Measurements from ENCODE around the gene C1orf50.

The C1orf50 gene

GRCh38 chr1:42765269-42765668 lies 1.8 kb upstream of the C1orf50 start:
- Histone ChIP-seq H3K4me3 (peak overlapping the region; percentile 87 to 99 (median 96)), H3K4me1 (peaks cover 47 to 57% (median 51%) of the 10 kb centered on the region in 10 experiments), H3K27me3 (no peaks in the 10 kb centered on the region), H3K9me3 (replicated peaks in 1 of 11) (no peaks in the 10 kb centered on the region), H3K27ac (peak overlapping the region in 6 of 11 experiments; percentile 81 to 91 (median 86); a peak in 6 of 22 replicates), H4K20me1 (peaks cover 7 to 46% (median 31%) of the 10 kb centered on the region in 11 experiments; a peak in 19 of 22 replicates), H3K36me3 (peaks cover 17 to 51% (median 40%) of the 10 kb centered on the region in 11 experiments; a peak in 21 of 22 replicates), H3K4me2 (peak overlapping the region; percentile 85 to 95 (median 93)), H3K9ac (peak overlapping the region; percentile 90 to 96 (median 93))
- TF ChIP-seq Cebpa-rat (IDR thresholded peaks at IDR 0.05) = no peak

GRCh38 chr1:42765832-42766740 lies 963 bp upstream of the C1orf50 start:
- Histone ChIP-seq H3K4me1 (peaks cover 47 to 54% (median 52%) of the 10 kb centered on the region in 10 experiments), H3K9ac (peak overlapping the region; percentile 90 to 96 (median 93)), H3K4me3 (peak overlapping the region; percentile 87 to 99 (median 96)), H3K27ac (peak overlapping the region; percentile 72 to 91 (median 85)), H3K4me2 (peak overlapping the region; percentile 85 to 95 (median 93)), H3K9me3 (replicated peaks in 1 of 11) (no peaks in the 10 kb centered on the region), H4K20me1 (peaks cover 7 to 51% (median 31%) of the 10 kb centered on the region in 11 experiments; a peak in 19 of 22 replicates), H3K27me3 (no peaks in the 10 kb centered on the region), H3K36me3 (peaks cover 14 to 51% (median 37%) of the 10 kb centered on the region in 11 experiments; a peak in 21 of 22 replicates)
- TF ChIP-seq Cebpa-rat (IDR thresholded peaks at IDR 0.05) = no peak

- Histone ChIP-seq H3K27me3 (no peaks in the 10 kb centered on the region), H4K20me1 (peaks cover 7 to 58% (median 27%) of the 10 kb centered on the region in 11 experiments; a peak in 19 of 22 replicates), H3K9me3 (replicated peaks in 1 of 11) (no peaks in the 10 kb centered on the region), H3K36me3 (peaks cover 3 to 49% (median 30%) of the 10 kb centered on the region in 11 experiments; a peak in 19 of 22 replicates), H3K9ac (peak overlapping the region; percentile 90 to 96 (median 93)), H3K4me3 (peak overlapping the region; percentile 87 to 99 (median 96)), H3K4me2 (peak overlapping the region; percentile 80 to 93 (median 90)), H3K4me1 (peaks cover 42 to 52% (median 47%) of the 10 kb centered on the region in 10 experiments), H3K27ac (peak overlapping the region; percentile 81 to 91 (median 87))
- TF ChIP-seq Cebpa-rat (IDR thresholded peaks at IDR 0.05) = no peak
Measured at GRCh38 chr1:42767510-42768000, 506 bp downstream of the C1orf50 start.

- H4K20me1 ChIP-seq = peaks cover 8 to 59% (median 25%) of the 10 kb centered on the region in 11 experiments; a peak in 19 of 22 replicates
- no peaks in the 10 kb centered on the region for H3K27me3 ChIP-seq
- H3K4me1 ChIP-seq = peaks cover 36 to 46% (median 42%) of the 10 kb centered on the region in 10 experiments
- peak overlapping the region; percentile 87 to 99 (median 96) for H3K4me3 ChIP-seq
- TF ChIP-seq Cebpa-rat (IDR thresholded peaks at IDR 0.05) = no peak
- H3K36me3 ChIP-seq = peaks cover 4 to 48% (median 32%) of the 10 kb centered on the region in 11 experiments; a peak in 20 of 22 replicates
- H3K4me2 ChIP-seq = peak overlapping the region; percentile 80 to 93 (median 90)
- peak overlapping the region in 7 of 11 experiments; percentile 81 to 90 (median 87); a peak in 9 of 22 replicates for H3K27ac ChIP-seq
- H3K9ac ChIP-seq = peak overlapping the region; percentile 90 to 96 (median 93)
- no peaks in the 10 kb centered on the region for H3K9me3 ChIP-seq (replicated peaks in 1 of 11)
Measured at GRCh38 chr1:42768172-42768571, 1.1 kb downstream of the C1orf50 start.

GRCh38 chr1:42769811-42770210 lies 2.8 kb downstream of the C1orf50 start:
- Histone ChIP-seq H3K9me3 (replicated peaks in 1 of 11) (no peaks in the 10 kb centered on the region), H3K27me3 (no peaks in the 10 kb centered on the region), H4K20me1 (peaks cover 7 to 59% (median 15%) of the 10 kb centered on the region in 11 experiments; a peak in 19 of 22 replicates), H3K4me3 (no peak overlapping the region), H3K27ac (no peak overlapping the region), H3K4me2 (peak overlapping the region in 5 of 11 experiments; percentile 11 to 93 (median 90); a peak in 5 of 22 replicates), H3K36me3 (peaks cover 19 to 58% (median 47%) of the 10 kb centered on the region in 11 experiments), H3K4me1 (peaks cover 19 to 32% (median 28%) of the 10 kb centered on the region in 10 experiments), H3K9ac (no peak overlapping the region)
- TF ChIP-seq Cebpa-rat (IDR thresholded peaks at IDR 0.05) = no peak

- peaks cover 1 to 16% (median 13%) of the 10 kb centered on the region in 10 experiments for H3K4me1 ChIP-seq
- no peak overlapping the region for H3K4me2 ChIP-seq
- H3K36me3 ChIP-seq = peaks cover 54 to 95% (median 83%) of the 10 kb centered on the region in 11 experiments
- no peak for TF ChIP-seq Cebpa-rat (IDR thresholded peaks at IDR 0.05)
- H3K27me3 ChIP-seq = no peaks in the 10 kb centered on the region
- H3K4me3 ChIP-seq = no peak overlapping the region
- H3K27ac ChIP-seq = no peak overlapping the region
- no peaks in the 10 kb centered on the region for H3K9me3 ChIP-seq (replicated peaks in 1 of 11)
- H4K20me1 ChIP-seq = peaks cover 0 to 49% (median 19%) of the 10 kb centered on the region in 11 experiments; a peak in 12 of 22 replicates
- no peak overlapping the region for H3K9ac ChIP-seq
Measured at GRCh38 chr1:42773420-42773819, 6.4 kb downstream of the C1orf50 start.

GRCh38 chr1:42774928-42775526 lies 8.0 kb downstream of the C1orf50 start:
- no peak overlapping the region for H3K4me2 ChIP-seq
- peaks cover 0 to 8% (median 0%) of the 10 kb centered on the region in 10 experiments; a peak in 2 of 20 replicates for H3K4me1 ChIP-seq
- no peaks in the 10 kb centered on the region for H3K27me3 ChIP-seq
- no peaks in the 10 kb centered on the region for H3K9me3 ChIP-seq (replicated peaks in 1 of 11)
- peaks cover 0 to 49% (median 19%) of the 10 kb centered on the region in 11 experiments; a peak in 12 of 22 replicates for H4K20me1 ChIP-seq
- no peak for TF ChIP-seq Cebpa-rat (IDR thresholded peaks at IDR 0.05)
- no peak overlapping the region for H3K4me3 ChIP-seq
- peaks cover 58 to 96% (median 85%) of the 10 kb centered on the region in 11 experiments for H3K36me3 ChIP-seq
- no peak overlapping the region for H3K27ac ChIP-seq
- H3K9ac ChIP-seq = no peak overlapping the region

- H3K27me3 ChIP-seq = no peaks in the 10 kb centered on the region
- H3K4me3 ChIP-seq = no peak overlapping the region
- no peak overlapping the region for H3K4me2 ChIP-seq
- no peak overlapping the region for H3K9ac ChIP-seq
- peaks cover 54 to 99% (median 89%) of the 10 kb centered on the region in 11 experiments for H3K36me3 ChIP-seq
- H3K4me1 ChIP-seq = peaks cover 0 to 15% (median 0%) of the 10 kb centered on the region in 10 experiments; a peak in 3 of 20 replicates
- no peak for TF ChIP-seq Cebpa-rat (IDR thresholded peaks at IDR 0.05)
- peaks cover 0 to 41% (median 19%) of the 10 kb centered on the region in 11 experiments; a peak in 12 of 22 replicates for H4K20me1 ChIP-seq
- no peak overlapping the region for H3K27ac ChIP-seq
- H3K9me3 ChIP-seq (replicated peaks in 1 of 11) = no peaks in the 10 kb centered on the region
Measured at GRCh38 chr1:42776502-42776901, 9.5 kb downstream of the C1orf50 start.
